HCT116 (cell line): ENCODE results near the gene SBF2.

Experiments
- EZH2phosphoT487 ChIP-seq: fragments of 200-600 bp; IDR thresholded peaks from 2 replicates; pipeline ENCODE4 v1.6.1; 2018; ENCODE audit warnings: antibody characterized with exemption, borderline replicate concordance
- JUND ChIP-seq: IDR thresholded peaks from 2 replicates; pipeline ENCODE4 v1.6.1; 2012
- RAD21 ChIP-seq: IDR thresholded peaks from 2 replicates; pipeline ENCODE4 v1.6.1; 2012; ENCODE audit warnings: low read depth, mild to moderate bottlenecking
- SIN3A ChIP-seq: IDR thresholded peaks from 2 replicates; pipeline ENCODE4 v1.6.1; 2012; ENCODE audit warnings: low read depth
- TF ChIP-seq, protein P1 (sequence below): IDR thresholded peaks from 2 replicates; pipeline ENCODE4 v1.6.1; 2011; ENCODE audit warnings: mild to moderate bottlenecking, low read length, moderate library complexity; ENCODE audit not compliant: insufficient replicate concordance; ENCODE audit errors: extremely low read depth
- TF ChIP-seq, protein P2 (sequence below), 3 experiments: fragments of 200-600 bp in 1 of 3; sonication (generic) in 1 of 3; IDR thresholded peaks in 2 of 3; conservative IDR thresholded peaks in 1 of 3; 2 replicates each; pipeline ENCODE4 v1.5.1; 2012 to 2017; ENCODE audit warnings: low read depth in 2 of 3, low read length in 2 of 3, antibody characterized with exemption in 1 of 3, borderline replicate concordance in 1 of 3, control low read depth in 1 of 3, mild to moderate bottlenecking in 1 of 3, mixed read lengths in 1 of 3, mixed run types in 1 of 3, moderate library complexity in 1 of 3; ENCODE audit not compliant: insufficient read depth in 1 of 3

DNA sequence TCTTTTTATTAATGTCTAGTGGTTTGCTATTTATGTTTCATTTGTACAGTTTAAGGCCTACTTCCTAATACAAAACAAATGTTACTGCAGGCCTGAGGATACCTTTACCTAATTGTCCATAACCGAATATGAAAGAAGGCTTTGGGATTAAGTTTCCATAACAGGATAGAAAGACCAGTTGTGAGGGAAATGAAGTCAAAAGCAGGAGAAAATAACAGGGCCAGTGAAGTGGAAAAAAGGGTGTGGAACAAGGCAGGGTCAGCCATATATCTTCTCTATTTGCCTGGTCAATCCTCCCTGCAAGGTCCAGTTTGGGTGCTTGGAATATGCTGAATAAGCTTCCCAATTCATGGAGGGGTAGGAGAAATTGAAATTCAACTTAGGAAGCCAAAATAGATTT is 418.6 kb downstream of the SBF2 start:
- TF ChIP-seq JUND (no peak), RAD21 (no peak), SIN3A (no peak), EZH2phosphoT487 (no peak)
- TF ChIP-seq, protein P1, sequence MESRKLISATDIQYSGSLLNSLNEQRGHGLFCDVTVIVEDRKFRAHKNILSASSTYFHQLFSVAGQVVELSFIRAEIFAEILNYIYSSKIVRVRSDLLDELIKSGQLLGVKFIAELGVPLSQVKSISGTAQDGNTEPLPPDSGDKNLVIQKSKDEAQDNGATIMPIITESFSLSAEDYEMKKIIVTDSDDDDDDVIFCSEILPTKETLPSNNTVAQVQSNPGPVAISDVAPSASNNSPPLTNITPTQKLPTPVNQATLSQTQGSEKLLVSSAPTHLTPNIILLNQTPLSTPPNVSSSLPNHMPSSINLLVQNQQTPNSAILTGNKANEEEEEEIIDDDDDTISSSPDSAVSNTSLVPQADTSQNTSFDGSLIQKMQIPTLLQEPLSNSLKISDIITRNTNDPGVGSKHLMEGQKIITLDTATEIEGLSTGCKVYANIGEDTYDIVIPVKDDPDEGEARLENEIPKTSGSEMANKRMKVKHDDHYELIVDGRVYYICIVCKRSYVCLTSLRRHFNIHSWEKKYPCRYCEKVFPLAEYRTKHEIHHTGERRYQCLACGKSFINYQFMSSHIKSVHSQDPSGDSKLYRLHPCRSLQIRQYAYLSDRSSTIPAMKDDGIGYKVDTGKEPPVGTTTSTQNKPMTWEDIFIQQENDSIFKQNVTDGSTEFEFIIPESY, result no peak
- TF ChIP-seq, protein P2, sequence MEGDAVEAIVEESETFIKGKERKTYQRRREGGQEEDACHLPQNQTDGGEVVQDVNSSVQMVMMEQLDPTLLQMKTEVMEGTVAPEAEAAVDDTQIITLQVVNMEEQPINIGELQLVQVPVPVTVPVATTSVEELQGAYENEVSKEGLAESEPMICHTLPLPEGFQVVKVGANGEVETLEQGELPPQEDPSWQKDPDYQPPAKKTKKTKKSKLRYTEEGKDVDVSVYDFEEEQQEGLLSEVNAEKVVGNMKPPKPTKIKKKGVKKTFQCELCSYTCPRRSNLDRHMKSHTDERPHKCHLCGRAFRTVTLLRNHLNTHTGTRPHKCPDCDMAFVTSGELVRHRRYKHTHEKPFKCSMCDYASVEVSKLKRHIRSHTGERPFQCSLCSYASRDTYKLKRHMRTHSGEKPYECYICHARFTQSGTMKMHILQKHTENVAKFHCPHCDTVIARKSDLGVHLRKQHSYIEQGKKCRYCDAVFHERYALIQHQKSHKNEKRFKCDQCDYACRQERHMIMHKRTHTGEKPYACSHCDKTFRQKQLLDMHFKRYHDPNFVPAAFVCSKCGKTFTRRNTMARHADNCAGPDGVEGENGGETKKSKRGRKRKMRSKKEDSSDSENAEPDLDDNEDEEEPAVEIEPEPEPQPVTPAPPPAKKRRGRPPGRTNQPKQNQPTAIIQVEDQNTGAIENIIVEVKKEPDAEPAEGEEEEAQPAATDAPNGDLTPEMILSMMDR (IDR thresholded peaks at IDR 0.05 in 2 of 3, conservative IDR thresholded peaks at IDR 0.05 in 1 of 3; ENCODE audit: borderline replicate concordance in 1 of 3, insufficient read depth in 1 of 3, low read depth in 2 of 3, low read length in 2 of 3), result no peak
